ENCODE measurements around the gene ST6GALNAC3.

Gene ST6GALNAC3

DNA sequence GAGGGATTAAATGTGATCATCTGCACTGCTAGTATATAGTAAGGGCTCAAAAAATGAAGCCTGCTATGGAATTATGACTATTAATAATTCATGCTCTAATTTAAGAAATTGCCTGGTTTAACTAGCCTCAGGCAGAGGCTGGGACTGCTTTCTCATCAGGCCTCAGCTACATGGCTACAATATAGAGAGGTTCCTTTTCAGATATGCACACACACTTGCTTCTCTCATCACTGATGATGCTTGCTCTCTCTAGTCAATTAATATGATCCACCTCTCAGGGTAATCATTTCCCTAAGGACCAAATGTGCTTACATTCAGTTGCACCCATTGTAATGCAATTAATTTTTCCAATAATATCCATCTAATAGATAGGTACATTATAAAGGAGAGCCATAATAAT lies 467.8 kb downstream of the ST6GALNAC3 start:
- DNase-seq: no peak

DNA sequence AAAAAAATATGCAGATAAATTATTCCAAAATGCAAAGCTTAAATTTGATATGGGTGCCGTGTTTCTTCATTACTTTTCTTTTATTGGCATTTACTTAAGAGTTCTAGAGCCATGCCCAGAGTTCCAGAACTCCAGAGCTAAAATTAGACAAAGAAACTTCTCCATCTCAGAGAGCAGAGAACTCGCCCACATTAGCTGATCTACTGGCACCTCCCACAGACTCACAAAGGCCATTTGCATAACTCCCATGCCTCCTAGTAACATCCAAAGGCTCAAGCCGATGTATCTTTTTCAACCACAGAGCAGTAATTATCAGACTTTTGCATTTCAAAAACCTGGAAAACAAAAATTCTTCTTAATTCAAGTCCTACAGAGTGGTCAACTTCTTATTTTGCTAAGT lies 468.9 kb downstream of the ST6GALNAC3 start:
- DNase-seq: no peak

DNA sequence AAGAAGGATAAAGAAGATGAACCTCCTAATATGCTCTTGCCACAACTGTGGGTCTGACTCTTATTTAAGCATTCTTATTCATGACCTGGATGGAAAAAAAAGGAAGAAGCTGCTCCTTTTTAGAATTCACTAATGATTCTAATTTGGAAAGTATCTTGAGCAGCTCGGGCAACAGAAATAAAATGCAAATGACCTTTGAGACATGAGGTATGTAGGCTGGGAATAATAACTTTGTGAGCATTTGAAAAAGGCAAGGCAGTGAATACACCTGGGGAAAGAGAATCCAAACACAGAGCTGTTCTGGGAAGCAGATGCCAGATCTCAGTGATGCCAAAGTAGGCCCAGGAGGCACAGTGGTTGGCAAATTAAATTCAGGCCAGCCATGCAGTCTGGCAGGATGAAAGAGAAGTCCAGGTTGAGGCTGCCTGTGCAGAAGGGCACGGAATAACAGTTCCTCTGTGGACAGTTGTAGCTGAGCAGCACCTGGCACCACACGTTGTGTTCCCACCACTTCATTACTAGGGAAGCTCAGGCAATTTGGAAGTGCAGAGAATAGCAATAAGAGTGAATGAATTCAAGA lies 471.9 kb downstream of the ST6GALNAC3 start:
- no peak for DNase-seq

DNA sequence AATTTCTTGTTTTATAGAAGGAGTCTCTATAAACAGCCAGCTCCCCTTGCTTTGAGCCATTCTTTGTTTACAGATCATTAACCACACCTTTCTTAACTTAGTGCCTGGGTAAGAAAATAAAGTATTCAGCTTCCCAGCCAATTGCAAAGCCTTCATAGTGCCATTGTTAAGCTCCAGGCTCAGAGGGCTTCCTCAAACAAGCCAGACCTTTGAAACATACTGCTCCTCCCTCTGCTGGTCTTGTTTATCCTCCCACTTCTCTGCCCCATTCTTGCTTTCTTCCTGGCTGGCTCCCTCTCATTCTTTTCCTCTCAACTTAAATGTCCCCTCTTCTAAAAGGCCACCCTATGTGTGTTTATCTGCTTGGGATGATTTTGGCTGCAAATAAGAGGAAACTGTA lies 473.4 kb downstream of the ST6GALNAC3 start:
- peak in 1 of 2 donors; percentile 1 for DNase-seq

DNA sequence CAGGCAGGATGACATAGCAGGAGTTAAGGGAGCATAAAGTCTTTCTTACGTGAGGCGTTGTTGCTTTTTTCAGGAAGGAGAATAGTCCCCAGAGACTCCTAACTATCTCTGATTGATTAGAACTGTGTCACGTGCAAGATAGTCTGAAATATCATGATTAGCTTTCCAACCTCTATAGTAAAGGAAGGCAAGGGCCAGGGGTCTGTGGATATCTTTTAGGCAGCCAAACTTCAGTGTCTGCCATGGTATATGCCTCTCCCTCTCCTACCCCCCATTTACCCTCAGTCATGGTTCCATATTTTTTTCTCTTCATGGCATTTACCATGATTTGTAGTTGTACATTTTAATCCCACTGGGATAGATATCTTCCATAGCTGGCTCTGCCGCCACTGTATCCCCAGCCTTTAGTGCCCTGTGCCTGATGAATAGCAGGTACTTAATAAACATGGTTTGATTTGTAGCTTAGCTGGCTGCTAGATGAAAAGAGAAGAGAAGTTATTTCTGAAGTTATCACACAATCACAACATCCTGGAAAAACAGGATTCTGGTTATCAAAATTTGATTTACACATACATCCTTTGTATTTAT lies 474.1 kb downstream of the ST6GALNAC3 start:
- DNase-seq: no peak

DNA sequence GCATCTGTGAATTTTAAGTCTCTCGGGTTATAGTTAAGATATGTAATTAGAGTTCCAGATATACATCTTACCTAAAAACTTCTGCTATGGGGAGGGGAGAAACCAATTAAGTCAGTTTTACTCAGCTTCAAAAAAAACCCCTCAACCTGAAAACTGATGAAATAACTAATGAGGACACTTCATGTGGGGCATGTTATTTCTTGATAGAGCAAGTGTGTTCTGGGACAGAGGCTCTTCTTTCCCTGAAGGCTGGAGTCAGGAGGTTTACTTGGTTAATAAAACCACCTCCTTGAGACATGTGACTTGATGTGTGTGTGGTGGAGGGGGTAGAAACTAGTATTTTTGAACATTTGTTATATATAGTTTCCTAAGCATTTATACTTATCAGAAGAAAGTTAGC lies 479.7 kb downstream of the ST6GALNAC3 start:
- no peak for DNase-seq

DNA sequence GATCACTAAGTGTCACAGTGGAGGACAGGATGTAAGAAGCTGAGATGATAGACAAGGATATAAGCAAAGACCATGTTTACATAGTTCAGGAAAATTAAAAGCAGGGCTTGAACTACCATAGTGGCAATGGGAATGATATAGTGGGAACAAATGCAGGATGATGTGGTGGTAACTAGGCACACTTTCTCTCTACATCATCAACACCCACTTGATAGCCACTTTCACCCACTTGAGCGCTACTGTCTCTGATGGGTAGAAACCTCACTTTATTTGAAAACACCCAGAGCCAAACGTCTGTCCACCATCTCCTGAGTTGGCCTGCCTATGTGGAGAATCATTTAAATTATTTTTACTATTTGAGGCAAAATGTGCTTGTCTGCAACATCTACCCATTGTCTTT lies 487.7 kb downstream of the ST6GALNAC3 start:
- DNase-seq: no peak

DNA sequence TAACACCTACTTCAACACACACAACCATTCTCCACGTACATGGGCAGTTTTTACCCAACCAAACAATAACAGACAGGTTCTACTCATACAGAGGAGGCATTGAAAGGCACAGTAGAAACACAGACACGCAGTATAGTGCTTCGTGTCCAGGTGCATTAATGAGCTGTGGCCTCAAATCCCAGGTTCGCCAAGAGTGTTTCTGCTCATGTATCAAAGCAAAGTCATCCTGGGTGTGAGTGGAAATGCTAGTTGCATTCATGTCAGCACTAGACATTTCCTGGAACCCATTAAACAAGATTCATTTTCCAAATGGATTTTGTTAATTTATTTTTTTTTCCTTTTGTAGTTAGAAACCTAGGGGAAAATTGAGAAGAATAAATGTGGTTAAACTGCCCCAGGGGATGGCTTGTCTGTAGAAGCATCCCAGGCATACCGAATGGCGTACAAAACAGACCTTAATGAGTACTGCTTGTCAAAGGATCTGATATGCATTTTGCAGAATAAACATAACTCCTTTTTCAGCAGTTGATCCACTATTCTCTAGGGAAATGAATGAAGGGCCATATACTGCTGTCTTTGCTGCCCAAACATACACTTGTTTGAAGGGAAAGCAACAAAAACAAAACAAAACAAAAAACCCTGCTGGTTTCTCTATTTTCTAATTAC lies 494.2 kb downstream of the ST6GALNAC3 start:
- DNase-seq: no peak

DNA sequence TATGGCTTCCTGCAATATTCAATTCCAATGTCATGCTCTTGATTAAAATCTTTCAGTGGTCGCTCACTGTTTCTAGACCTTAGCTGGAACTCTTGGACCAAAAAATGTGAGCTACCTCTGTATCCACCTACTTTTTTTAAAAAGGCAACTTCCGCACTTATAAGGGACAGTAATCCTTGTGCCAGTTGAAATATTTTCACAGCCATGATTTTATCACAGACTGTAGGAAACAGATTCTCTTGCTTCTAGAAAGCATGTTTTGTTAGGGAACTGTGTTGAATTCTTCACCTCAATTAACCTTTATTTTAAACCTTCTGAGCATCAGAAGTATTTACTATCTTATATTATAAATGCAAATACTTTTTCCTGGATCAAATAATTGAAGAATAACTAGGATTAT lies 496.7 kb downstream of the ST6GALNAC3 start:
- no peak for DNase-seq

DNA sequence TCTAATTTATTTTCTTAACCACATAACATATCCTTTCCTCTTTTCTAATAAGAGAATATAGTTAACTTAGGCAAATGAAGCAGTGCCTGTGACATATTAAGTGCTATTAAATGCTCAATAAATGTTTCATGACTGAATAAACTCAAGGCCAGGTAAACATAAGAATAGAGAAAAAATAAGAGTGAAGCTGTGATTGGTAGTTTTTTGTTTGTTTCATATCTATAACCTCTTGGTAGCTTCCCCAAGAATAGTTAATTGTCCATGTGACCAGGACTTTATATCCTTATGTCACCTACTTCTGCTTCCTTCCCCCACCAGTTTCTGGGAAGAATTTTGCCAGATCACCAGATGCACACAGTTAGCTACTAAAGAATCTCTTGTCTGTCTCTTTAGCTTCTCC lies 497.7 kb downstream of the ST6GALNAC3 start:
- DNase-seq: no peak

DNA sequence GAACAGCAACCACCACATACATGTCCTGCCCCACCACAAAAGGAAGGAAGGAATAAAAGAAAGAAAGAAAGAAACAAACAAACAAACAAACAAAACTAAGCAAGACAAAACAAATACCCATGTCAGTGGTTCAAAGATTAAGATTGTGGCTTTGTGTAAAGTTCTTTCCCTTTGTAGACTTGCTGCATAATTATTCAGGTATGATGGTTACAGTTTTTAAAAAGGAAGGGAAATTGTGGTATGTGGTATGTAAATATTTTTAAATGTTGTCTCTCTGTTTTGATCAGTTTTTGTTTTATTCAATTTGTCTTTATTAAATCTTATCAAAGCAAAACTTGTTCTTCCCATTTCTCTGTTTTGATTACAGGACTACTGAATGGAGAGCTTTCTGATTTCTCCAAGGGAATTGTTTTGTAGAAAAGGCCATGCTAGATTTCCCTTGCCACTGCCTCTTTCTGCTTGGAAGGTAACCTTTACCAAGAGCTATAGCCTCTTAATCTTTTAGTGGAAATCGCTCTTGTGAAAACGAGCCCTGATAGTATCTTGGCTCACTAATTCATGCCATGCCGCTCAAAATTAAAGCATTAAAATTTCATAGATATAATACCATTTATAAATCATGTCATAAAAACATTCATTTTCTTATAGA lies 502.5 kb downstream of the ST6GALNAC3 start:
- no peak for DNase-seq

DNA sequence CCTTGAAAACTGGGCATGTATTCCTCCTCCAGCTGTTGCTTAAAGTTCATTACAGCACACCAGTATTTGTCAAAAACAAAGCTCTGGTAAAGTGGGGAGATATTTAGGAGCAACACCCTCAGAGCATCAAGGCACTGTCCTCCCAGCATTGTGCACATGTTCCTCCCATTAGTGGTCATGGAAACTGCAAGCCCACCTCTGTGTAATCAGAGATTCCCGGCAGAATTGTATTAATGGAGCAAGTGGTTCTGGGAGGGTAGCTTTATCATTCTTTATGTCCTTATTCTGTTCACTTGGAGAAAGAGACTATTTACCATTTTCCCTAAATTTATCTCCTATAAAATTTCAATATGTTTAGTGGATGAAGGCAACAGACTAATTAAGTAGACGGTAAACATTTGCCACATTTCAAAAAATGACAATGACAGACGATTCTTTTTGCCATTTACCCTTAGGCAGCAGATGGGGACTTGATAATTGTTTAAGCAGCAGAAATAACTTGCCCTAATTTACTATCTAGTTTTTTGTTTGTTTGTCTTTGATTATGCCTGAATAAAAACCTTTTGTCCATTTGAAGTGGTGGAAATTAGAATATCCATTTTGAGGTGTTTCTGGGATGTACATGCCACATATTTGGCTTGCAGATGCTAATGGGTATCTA lies 503.1 kb downstream of the ST6GALNAC3 start:
- DNase-seq: no peak

DNA sequence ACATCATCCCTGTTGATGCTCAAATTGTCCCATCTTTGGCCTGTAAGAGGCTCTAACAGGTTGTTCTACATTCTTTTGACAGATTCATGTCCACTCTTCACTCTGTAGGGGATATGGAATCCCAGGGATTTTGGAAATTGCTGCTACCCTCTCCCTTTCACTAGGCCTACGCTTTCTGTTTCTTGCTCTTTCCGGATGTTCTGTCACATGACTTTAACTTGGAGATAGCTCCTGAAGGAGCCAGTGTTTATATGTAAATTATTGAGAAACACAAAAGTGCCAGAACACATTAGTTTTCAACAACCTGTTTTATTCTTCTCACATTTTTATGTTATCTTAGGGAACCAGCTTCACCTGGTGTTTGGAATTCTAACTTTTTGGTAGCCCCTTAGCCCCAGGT lies 505.7 kb downstream of the ST6GALNAC3 start:
- DNase-seq: no peak

DNA sequence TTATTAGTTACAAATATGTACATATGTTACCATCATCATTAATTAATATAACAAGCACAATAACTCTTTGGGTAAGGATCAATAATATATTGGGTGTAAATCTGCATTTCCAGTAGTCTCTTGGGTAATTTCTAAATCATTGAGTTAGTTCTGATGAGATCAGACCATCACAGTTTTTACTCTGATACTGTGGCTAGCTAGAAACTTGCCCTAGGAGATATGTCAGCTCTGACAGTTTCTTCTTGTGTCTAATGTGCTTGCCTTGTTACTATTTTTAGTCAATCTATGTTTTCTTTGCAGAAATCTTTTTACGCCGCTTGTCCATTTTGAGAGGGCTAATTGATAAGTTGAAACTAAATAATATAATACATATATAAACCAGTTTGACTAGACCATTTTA lies 507.2 kb downstream of the ST6GALNAC3 start:
- no peak for DNase-seq

DNA sequence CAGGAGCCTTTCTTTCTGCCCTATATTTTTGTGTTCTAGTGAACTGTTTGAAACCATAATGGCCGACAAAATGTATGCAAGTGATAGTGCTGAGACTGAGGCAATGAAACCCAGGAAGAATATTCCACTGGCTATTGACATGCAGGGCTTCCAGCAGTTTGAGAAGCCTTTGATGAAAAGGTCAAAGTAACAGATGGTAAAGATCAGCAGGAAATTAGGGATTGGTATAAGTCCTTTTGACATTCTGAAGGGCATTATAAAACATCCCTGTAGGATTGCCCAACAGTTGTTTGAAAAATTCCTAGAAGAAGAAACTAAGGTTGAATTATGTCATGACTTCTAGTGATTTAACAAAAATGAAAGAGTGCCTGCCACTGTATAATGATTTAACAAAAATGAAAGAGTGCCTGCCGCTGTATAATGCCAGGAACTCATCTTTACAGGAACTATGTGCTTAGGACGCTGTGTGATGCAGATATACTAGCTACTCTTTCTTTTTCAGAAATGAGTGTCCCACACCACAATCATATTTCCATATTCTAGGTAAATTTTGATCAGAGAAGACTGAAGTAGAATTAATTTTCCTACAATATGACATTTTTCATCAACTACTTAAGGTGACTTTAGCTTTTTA lies 508.8 kb downstream of the ST6GALNAC3 start:
- no peak for DNase-seq

DNA sequence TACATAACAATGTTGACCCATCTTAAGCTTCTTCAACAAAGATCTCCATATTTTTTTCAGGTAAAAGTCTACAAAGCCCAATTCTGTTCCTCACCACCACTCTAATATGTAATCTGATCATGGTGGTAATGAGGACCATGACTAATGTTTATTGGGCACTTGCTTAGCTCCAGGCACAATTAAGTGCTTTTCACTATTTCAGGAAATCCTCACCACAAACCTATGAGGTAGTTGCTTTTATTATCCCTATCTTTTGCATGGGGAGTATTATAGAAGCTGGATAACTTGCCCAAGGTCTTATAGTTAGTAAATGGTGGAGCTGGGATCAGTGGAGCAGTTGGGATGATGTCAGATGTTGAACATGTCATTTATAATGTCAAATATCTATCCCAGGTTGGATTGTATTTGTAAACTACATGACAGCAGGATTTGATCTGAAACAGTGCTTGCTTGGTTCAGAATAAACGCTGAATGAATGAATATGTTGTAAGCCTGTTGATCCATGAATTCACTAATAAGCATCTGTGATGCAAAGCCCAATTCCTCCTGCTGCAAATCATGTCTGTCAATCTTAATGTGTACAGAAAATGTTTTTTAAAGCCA lies 509.4 kb downstream of the ST6GALNAC3 start:
- no peak for DNase-seq

DNA sequence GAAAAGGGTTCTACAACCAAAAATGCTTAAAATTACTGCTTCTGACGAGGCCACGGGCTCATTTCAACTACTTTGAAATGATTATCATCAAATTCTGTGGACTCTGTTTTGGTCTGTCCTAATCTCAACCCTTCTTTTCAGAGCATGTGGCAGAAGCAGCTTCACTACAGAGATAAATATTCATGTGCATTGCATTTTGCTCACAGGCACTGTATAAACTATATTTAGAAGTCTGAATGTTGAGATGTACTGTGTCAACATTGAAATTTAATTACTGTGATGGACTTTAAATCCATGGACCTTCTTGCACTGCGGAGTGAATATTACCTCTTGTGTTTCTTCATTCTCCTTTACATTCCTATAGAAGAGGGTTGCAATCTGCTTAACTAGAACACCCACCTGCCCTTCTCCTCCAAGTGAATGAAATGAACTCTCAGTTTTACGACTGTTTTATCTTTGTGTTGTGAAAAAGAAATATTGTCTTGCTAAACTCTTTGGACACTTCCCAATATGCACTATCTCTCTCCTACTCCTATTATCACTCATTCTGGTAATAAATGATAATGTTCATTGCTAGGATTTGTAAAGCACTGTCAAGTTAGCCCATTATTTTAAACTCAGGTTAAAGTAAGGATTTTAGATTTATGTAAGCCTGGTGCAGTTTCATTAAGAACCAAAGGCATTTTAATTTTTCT lies 511.6 kb downstream of the ST6GALNAC3 start:
- no peak for DNase-seq

DNA sequence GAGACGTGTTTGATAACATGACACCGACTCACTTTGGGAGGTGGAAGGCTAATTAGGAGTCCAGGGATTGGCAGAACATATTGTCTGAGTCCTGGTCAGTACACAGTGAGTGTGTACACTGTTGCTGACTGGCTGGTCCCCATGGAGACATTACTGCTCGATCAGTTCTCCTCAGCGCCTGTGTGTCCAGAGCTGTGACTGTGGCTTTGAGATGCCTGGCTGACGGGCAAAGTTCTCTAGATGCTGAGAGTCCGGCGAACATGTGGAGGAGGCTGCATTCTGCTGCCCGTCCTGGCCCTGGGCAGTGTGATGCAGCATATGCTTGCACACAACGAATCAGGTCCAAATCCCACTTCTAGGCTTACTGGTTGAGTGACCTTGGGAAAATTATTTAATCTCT lies 512.7 kb downstream of the ST6GALNAC3 start:
- DNase-seq: no peak

DNA sequence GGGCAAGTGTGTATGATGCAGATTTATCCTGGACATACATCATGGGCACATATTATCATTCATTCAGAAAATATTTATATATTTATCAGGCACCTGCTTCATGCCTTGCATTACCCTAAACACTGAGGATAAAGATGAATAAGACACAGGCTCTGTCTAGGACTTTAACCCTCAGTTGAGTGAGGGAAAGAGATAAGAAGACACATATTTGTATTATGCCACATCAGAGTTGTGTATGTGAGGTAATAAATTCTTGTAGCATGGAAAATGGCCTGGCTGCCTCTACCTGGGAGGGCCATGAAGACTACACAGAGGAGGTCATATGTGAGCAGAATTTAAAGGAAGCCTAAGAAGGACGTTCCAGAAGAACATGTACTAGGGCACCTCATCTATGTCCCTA lies 516.9 kb downstream of the ST6GALNAC3 start:
- no peak for DNase-seq

DNA sequence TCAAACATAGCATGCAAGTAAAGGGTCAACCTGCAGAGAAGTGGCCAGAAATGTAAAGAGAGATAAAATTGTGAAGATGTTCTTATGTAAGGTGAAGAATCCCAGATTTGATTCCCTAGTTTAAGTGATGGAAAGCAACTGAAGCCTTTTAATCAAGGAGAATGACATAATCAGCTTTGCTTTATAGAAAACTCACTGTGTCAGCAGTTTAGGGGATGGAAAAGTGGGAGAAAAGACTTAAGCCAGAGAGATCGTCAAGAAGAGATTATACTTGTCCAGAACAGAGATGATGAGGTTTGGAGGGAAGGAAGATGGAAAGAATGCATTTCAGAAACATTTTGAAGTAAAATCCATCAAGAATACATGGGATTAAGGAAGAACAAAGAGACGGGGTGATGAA lies 517.4 kb downstream of the ST6GALNAC3 start:
- no peak for DNase-seq

DNA sequence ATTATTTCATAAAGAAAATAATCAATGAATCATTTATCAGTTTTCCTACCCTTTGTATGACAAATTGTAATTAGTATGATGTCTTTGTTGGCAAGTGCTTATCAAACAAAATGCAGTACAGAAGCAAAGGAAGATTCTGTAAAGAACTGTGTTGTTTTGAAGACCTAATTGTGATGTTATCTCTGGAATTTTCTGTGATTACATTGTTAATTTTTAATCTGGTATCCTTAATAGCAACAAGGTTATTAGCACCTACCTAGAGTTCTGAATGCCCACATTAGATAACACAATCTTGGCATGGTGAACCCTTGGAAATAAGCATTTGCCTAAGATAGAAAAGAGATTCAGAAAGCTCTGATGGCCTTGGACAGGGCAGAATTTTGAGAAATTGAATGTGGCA lies 518.6 kb downstream of the ST6GALNAC3 start:
- DNase-seq: no peak

DNA sequence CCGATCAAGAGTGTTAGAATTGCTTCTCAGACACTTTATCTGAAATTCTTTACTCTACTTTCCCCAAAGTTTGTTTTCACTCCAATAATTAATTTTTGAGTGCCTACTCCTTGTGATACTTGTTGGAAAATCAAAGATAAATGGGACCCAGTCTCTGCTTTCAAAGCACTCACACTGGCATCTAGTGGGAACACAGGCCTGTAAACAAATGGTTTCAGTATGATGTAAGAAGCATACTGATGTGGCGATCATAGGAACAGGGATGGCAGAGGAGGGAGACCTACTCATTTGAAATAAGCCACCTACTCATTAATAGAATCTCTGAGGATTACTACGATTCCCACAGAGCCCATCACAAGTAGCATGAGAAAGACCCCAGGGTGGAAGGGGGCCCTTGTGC lies 519.1 kb downstream of the ST6GALNAC3 start:
- DNase-seq: no peak

Data from CD4-positive, alpha-beta T cell treated with Interleukin-4 for 1 hour (primary cell).